ENCODE results near the gene GLT6D1.

The GLT6D1 gene

GRCh38 chr9:135608294-135608998, 30.9 kb downstream of the GLT6D1 start:
- no peak for DNase-seq (ENCODE audit: low spot score)
- FAIRE-seq, result no peak

DNA sequence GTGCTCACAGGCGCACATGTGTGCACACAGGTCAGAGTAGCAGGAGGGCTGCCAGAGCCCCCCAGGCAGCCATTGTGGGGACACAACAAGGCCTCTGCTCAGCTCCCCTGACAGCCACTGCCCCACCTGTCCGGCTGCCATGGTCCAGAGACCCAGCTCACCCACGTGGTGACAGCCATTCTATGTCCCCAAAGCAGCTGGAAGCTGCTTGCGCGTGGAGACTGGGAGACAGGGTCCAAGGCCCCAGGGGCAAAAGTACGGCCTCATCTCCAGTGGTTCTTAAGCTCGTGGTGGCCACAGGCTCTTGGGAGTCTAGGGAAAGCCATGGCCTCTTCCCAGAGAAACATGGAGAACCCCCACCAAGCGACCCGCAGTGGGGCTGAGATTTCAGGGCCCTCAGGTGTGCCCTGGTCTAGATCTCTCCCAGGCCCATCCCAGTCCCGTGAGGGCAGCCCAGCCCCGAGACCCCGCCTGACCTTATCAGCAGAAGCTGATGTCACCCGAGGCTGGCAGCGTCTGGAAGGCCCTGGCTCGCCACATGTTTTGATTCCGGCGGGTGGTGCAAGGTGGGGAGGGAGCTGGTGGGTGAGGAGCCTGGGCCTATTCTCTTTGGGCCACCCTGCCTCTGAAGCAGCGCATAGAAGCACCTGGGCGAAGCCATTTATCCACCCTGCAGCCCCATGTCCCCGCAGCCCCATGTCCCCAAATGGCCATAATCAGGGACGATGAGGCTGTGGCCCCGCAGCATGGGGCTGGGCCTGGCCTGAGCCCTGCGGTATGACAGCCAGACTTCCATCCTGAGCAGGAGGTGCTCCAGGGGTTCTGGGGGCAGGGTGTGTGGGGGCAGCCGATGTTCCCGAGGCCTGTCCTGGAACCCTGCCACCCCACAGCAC, 31.7 kb downstream of the GLT6D1 start:
- DNase-seq (ENCODE audit: low spot score) (no peak), FAIRE-seq (no peak)

DNA sequence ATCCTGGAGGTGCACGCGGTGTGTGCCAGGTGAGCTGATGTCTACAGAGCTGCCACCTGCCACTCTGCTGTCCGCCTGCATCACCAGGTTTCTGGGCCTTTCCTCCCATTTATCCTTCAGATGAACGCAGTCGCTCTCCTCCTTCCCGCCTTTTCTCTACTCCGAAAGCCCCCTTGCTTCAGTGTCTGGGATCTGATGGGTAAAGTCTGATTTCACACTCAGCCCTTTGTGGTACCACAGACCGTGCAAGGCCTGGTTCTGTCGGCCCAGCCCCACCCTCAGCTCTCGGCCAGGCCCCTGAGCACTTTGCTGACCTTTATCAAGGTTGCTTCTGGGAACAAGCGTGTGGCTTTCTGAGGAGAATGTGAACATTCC, 32.5 kb downstream of the GLT6D1 start:
- no peak for DNase-seq (ENCODE audit: low spot score)
- no peak for FAIRE-seq

GRCh38 chr9:135605238-135605781, 34.0 kb downstream of the GLT6D1 start:
- DNase-seq (ENCODE audit: low spot score), result no peak
- FAIRE-seq, result no peak

- DNase-seq (ENCODE audit: low spot score) (no peak), FAIRE-seq (no peak)
Measured at GRCh38 chr9:135604437-135605237, 34.7 kb downstream of the GLT6D1 start.

- FAIRE-seq (no peak), DNase-seq (ENCODE audit: low spot score) (peak; percentile 10)
Measured at GRCh38 chr9:135602789-135603481, 36.4 kb downstream of the GLT6D1 start.

DNA sequence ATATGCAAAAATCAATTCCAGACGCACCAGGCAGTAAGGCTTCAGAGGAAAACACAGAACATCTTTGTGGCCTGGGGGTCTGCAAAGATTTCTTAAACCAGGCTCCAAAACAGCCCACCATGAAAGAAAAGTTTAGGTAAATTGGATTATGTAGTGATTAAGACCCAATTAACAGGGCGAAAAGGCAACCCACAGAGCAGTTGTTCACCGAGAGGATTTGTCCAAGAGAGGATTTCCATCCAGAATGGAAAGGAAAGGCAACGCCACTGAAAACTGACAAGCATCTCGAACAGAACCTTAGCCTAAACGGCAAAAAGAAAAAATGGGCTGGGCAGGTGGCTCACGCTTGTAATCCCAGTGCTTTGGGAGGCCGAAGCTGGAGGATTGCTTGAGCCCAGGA, 37.4 kb downstream of the GLT6D1 start:
- FAIRE-seq (no peak), DNase-seq (ENCODE audit: low spot score) (no peak)

- FAIRE-seq, result no peak
- DNase-seq (ENCODE audit: low spot score), result no peak
Measured at GRCh38 chr9:135600296-135600817, 39.0 kb downstream of the GLT6D1 start.

GRCh38 chr9:135596211-135596610, 43.1 kb downstream of the GLT6D1 start:
- no peak for DNase-seq (ENCODE audit: low spot score)
- no peak for FAIRE-seq

DNA sequence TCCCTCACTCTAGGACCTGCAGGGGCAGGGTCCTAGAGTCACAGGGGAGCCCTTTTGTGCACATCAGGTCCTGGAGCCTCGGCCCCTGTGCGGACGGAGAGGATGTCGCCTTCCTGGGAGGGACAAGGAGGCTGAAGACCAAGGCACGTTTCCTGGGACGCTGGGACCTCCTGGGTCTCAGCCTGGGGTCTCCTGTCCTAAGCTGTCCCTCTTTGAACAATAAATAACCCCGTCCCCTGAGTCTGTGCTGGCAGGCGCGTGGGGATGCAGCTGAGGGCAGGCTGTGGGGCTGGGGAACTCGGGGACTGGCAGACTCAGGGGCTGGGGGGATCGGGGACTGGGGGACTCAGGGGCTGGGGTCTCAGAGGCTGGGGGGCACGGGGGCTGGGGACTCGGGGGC, 46.7 kb downstream of the GLT6D1 start:
- DNase-seq (ENCODE audit: low spot score), result no peak

GRCh38 chr9:135592331-135592590, 47.1 kb downstream of the GLT6D1 start:
- FAIRE-seq, result no peak
- DNase-seq (ENCODE audit: low spot score), result no peak

More for the DNA sequence above, 46.7 kb downstream of the GLT6D1 start:
- FAIRE-seq, result no peak

DNA sequence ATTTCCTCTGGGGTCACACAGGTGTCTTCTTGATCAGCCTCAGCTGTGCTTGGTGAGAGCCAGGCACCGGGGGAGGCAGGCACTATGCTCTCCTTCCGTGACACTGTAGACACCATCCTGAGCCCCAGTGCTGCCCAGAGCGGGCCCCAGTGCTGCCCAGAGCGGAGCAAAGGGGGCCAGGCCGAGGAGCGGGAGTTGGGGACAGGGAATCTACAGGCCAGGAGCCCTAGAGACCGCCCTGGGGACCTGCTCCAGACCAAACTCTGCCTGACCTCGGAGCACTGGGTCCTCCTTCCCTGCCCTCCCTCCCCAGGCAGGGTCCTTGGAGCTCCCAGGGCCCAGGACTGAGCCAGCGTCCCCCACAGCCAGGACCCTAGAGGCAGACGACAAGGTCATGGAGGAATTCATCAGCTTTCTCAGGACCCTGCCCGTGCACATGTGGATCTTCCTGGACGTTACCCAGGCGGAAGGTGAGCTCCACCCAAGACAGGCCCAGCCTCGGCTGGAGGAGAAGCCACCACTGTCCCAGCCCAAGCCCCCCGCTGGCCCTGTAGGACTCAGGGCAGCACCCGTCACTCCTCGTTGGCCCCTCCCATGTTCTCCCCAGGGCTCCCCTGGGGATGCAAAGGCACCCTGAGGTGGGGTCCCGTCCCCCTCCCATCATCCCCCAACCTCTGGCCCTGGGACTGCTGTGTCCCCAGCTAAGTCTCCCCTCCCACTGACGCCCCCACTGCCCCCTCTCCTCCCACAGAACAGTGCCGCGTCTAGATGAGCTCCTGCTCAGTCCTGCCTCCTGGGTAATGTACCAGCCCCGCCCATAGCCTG, 47.6 kb downstream of the GLT6D1 start:
- no peak for DNase-seq (ENCODE audit: low spot score)
- no peak for FAIRE-seq

DNA sequence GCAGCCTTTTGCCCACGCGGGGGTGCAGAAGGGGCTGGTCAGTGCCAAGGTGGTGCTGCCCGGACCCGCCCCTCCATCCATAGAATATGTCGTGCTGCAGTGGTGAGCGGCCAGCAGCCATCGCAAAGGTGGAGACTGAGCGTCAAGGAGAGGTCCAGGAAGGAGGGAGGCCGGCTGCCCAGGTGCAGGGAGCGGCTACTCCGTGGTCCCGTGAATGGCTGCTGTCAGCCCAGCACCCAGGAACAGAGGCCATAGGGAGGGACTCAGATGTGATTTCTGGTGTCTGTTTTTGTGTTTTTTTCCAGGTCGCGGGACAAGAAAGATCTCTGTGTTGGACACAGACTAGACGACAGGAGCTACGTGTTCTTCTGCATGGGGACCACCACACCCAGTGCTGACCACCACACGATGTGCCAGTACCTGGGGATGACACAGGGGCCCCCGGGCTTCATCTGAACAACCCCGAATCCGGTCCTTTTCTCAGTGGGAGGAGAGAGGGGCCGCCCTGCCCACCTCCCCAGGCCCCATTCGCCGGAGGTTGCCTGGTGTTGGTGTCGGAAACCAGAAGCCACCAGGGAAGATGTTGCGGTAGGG, 48.8 kb downstream of the GLT6D1 start:
- DNase-seq (ENCODE audit: low spot score) (no peak), FAIRE-seq (no peak)

GRCh38 chr9:135589596-135590485, 49.5 kb downstream of the GLT6D1 start:
- FAIRE-seq, result no peak

GRCh38 chr9:135588886-135589595, 50.3 kb downstream of the GLT6D1 start:
- FAIRE-seq (no peak), DNase-seq (ENCODE audit: low spot score) (no peak)

More at GRCh38 chr9:135589596-135590485, 49.5 kb downstream of the GLT6D1 start:
- DNase-seq (ENCODE audit: low spot score), result no peak

GRCh38 chr9:135588371-135588770, 51.0 kb downstream of the GLT6D1 start:
- DNase-seq (ENCODE audit: low spot score) (no peak), FAIRE-seq (no peak)

GRCh38 chr9:135587658-135588057, 51.7 kb downstream of the GLT6D1 start:
- DNase-seq (ENCODE audit: low spot score) (no peak), FAIRE-seq (no peak)

DNA sequence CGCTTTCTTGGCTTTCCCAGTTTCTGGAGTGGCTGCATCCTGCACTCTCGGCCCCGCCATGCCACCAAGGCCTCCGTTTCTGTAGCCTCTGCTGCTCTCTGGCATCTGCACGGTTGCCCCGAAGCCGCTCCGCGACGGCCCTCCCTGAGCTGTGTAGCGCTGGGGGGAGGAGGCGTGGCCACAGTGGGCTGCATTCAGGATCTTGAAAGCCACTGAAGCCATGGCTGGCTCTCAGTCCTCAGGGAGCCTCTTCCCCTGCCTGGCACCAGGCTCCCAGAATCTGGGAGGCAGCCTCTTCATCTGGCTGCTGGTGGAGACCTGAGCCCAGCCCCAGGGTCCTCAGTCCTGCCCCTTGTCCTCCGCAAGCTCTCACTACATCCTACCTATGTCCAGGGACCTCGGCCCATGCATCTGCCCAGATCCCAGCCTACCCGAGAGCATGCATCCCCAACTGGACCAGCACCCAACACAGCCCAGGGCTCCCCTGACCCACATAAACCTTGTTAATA, 52.7 kb downstream of the GLT6D1 start:
- DNase-seq (ENCODE audit: low spot score) (no peak), FAIRE-seq (no peak)
